Ishikawa (cell line): ENCODE results near the gene MGMT.

Experiments
- CEBPB ChIP-seq: IDR thresholded peaks from 2 replicates; pipeline ENCODE4 v1.6.1; 2012
- EP300 ChIP-seq: IDR thresholded peaks from 2 replicates; pipeline ENCODE4 v1.6.1; 2012; ENCODE audit warnings: borderline replicate concordance
- FOXM1 ChIP-seq: IDR thresholded peaks from 2 replicates; pipeline ENCODE4 v1.6.1; 2012; ENCODE audit warnings: low read depth, borderline replicate concordance
- RAD21 ChIP-seq: IDR thresholded peaks from 2 replicates; pipeline ENCODE4 v1.6.1; 2012; ENCODE audit warnings: low read depth
- TCF12 ChIP-seq: IDR thresholded peaks from 2 replicates; pipeline ENCODE4 v1.6.1; 2012; ENCODE audit warnings: low read depth
- TEAD4 ChIP-seq: IDR thresholded peaks from 2 replicates; pipeline ENCODE4 v1.6.1; 2012
- YY1 ChIP-seq: IDR thresholded peaks from 2 replicates; pipeline ENCODE4 v1.6.1; 2012; ENCODE audit warnings: low read depth
- TF ChIP-seq, protein P1 (sequence below): IDR thresholded peaks from 2 replicates; pipeline ENCODE4 v1.6.1; 2012
- TF ChIP-seq, protein P2 (sequence below): IDR thresholded peaks from 2 replicates; pipeline ENCODE4 v1.6.1; 2012; ENCODE audit warnings: low read depth, mild to moderate bottlenecking
- TF ChIP-seq, protein P3 (sequence below): IDR thresholded peaks from 2 replicates; pipeline ENCODE4 v1.6.1; 2012

DNA sequence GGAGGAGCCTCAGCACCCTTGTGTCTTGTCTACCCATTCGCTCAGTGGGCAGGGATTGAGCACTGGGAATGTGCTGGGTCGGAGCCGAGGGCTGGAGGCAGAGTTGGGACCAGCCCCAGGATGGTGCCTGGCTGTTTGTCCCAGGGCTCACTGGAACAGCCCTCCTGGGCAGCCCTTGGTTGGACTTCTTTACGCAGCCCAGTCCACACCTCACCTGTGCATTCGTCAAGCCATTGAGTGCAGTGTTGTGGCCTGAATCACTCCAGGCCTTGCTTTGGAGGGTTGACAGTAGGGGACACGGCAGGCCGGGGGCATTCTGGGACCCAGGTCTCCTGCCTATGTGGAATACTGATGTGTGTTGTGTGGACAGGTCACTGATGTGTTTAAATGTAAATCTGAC lies 229.6 kb downstream of the MGMT start:
- TF ChIP-seq YY1, result no peak
- TF ChIP-seq, protein P1, sequence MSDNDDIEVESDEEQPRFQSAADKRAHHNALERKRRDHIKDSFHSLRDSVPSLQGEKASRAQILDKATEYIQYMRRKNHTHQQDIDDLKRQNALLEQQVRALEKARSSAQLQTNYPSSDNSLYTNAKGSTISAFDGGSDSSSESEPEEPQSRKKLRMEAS, result no peak
- TF ChIP-seq, protein P2, sequence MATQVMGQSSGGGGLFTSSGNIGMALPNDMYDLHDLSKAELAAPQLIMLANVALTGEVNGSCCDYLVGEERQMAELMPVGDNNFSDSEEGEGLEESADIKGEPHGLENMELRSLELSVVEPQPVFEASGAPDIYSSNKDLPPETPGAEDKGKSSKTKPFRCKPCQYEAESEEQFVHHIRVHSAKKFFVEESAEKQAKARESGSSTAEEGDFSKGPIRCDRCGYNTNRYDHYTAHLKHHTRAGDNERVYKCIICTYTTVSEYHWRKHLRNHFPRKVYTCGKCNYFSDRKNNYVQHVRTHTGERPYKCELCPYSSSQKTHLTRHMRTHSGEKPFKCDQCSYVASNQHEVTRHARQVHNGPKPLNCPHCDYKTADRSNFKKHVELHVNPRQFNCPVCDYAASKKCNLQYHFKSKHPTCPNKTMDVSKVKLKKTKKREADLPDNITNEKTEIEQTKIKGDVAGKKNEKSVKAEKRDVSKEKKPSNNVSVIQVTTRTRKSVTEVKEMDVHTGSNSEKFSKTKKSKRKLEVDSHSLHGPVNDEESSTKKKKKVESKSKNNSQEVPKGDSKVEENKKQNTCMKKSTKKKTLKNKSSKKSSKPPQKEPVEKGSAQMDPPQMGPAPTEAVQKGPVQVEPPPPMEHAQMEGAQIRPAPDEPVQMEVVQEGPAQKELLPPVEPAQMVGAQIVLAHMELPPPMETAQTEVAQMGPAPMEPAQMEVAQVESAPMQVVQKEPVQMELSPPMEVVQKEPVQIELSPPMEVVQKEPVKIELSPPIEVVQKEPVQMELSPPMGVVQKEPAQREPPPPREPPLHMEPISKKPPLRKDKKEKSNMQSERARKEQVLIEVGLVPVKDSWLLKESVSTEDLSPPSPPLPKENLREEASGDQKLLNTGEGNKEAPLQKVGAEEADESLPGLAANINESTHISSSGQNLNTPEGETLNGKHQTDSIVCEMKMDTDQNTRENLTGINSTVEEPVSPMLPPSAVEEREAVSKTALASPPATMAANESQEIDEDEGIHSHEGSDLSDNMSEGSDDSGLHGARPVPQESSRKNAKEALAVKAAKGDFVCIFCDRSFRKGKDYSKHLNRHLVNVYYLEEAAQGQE, result no peak
- no peak for TF ChIP-seq EP300
- TF ChIP-seq TEAD4, result no peak
- TF ChIP-seq, protein P3, sequence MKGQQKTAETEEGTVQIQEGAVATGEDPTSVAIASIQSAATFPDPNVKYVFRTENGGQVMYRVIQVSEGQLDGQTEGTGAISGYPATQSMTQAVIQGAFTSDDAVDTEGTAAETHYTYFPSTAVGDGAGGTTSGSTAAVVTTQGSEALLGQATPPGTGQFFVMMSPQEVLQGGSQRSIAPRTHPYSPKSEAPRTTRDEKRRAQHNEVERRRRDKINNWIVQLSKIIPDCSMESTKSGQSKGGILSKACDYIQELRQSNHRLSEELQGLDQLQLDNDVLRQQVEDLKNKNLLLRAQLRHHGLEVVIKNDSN, result no peak
- TF ChIP-seq CEBPB, result no peak
- TF ChIP-seq RAD21, result no peak
- TF ChIP-seq TCF12, result no peak
- no peak for TF ChIP-seq FOXM1
